NCI-H2107 treated with DMSO at 0.1 percent for 48 hours (cell line): ENCODE data around the gene ZNF726.
"Not testable (repeated sequence)": the region's sequence is repeated elsewhere in the genome, so short reads cannot be mapped to it uniquely, and the experiment has no call there.

Experiments
- DNase-seq: peaks from one replicate; lab custom pipeline; 2025; ENCODE audit not compliant: unreplicated experiment; lab: John Stamatoyannopoulos, UW

Gene ZNF726

DNA sequence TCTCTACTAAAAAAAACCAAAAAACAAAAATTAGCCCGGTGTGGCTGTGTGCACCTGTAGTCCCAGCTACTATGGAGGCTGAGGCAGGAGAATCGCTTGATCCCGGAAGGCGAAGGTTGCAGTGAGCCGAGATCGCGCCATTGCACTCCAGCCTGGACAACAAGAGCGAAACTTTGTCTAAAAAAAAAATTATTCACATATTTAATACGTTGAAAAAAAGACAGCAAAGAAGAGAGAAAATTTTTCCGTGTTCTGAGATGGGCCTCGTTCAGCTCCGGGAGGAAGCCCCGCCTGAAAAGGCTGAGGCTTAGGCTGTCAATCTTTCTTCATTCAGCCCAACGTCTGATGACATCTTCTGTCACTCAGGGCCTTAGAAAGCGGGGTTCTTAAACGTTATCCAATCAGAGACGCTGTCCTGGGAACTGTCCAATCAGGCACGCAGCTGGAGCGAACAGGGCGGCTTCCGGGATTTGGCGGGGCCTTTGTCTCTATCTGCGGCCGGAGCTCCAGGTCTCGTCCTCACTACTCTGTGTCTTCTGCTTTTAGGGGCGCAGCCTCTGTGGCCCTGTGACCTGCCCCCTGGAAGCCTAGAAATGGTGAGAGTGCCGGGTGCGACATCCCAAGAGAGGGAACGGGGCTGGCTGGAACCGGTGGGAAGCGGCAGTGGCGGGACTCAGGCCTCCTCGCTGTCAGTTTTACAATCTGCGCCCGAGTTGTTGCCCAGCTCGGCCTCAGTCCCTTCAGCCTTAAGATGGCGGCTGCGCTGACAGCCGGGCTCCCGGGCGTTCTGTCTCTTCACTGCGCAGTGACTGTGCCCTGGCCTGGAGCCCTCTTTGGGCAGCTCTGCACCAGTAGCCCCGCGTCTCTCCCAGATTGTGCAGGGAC lies at the start of gene ZNF726:
Gene ZNF726, plus strand, starts transcription at position 485 of the 885 bp plus-strand sequence. Its CDS starts 109 bp downstream, at position 594.
- no peak for DNase-seq

DNA sequence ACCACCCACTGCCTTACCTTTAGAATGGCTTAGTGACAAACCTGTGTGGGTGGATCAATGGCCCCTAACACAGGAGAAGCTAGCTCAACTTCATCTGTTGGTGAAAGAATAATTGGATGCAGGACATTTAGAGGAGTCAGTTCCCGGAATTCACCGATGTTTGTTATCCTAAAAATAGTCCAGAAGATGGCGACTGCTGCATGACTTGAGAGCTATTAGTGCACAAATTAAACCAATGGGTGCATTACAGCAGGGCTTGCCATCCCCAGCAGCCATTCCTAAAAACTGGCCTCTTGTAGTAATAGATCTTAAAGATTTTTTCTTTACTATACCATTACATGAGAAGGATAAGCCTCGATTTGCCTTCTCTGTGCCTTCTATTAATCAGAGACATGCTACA lies 46.8 kb upstream of the ZNF726 start:
- no peak for DNase-seq

DNA sequence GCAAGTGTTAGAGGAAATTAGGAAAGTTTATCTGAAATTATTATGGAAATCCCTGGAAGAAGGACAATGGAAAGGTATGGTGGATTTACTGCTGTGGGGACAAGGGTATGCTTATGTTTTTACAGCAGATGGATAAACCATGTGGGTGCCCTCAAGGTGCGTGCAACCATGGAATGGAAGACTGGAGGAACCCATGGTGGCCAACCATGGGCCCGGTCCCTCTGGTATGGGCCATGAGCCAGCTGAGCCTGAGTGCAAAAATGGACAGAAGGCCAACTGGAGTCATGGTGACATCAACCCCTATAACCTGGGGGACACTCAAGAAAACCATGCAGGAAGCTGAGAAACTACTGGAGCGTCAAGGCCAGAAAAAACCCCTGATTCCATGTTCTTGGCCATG lies 46.1 kb upstream of the ZNF726 start:
- DNase-seq, result no peak

DNA sequence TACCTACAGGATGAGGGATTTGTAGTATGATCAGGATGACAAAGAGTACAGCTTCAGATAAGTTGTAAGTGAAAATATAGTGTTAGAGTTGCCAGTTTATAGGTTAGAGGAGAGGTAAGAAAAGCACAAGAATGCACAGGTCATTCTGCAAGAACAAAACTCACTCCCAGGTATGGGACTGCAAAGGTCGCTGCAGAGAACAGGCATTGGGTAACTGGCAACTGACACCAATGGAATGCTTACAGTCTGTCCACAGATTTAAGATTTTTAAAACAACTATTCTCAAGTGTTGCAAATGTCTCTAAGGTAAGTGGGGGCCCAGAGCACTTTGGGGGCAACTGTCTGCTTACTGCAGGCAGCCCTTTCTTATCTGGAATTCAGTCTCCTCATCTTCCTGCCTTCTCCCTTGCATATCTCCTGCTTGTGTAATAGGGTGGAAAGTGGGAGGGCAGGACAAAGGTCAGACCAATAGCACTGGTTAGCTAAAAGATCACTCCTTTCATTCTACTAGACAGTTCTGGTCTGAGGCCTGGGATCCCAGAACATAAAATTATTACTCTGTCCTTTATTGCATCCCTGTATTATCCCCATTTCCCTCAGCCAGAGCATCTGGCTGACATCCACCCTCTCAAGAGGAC lies 42.3 kb upstream of the ZNF726 start:
- DNase-seq, result no peak

DNA sequence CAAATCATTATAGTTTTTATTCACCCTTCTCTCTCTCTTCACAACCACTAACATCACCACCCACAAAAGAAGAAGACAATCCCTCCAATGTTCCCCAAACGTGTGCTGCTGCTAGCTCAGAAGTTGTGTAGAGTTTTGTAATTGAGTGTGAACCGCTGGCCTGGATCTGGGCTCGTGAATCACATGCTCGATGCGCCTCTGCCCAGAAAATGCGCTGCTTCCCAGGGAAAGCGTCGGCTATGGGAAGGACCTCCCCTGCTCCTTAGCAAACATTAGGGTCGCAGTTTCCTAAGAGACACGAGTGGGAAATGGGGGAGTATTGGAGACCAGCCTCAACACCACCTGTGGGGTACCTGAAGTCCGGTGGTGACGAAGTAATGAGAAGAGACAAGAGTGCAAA lies 38.4 kb upstream of the ZNF726 start:
- DNase-seq, result no peak

DNA sequence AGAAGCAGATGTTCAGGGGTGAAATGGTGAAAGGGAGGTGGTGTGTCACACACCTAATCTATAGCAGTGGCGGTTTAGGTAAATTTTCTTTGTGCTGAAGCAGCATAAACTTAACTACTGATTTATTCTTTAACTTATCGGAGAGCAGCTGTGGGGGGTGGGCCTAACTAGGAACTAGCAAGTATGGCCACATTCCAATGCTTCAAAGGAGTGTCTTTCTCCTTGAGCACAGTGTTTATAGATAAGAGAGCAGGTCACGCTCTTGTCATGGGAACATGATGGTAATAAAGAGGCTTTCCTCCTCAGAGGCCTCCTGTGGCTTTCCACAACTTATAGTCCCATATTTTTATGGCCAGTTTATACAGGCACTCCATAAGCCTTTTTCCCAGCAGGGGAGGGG lies 37.9 kb upstream of the ZNF726 start:
- DNase-seq, result not testable (repeated sequence)

DNA sequence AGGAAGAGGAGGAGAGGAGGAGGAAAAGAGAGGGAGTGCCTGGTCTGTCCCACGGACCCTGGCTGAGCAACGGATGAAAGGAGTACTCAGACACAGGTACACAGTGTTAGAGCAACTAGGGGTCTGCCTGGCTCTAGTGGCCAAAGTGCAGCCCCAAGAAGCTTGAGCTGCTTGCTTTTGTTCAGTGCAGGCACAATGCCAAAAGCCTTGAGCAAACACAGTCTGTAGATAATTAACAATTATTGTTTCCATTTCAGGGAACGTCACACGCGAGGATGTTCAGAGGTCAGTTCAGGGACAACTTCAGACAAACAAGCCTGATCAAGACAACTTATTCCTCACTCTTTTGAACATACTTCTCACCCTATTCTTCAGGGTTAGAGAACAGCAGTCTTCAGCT lies 32.2 kb upstream of the ZNF726 start:
- no peak for DNase-seq

DNA sequence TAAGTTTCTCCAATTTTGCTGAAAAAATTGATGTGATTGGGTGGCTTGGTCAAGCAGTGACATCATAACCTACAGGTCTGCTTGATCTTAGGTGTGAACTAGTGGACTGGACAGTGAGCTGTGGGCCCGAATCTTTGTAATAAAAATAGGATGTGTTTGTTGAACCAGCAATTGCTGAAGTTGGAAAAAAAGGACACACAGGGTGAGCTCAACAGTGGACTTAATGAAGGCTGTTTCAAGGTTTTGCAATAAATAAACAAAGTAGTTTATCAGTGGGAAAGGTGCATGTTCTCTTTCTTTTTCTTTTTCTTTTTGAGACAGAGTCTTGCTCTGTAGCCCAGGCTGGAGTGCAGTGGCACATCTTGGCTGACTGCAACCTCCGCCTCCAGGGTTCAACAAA lies 30.3 kb upstream of the ZNF726 start:
- no peak for DNase-seq

DNA sequence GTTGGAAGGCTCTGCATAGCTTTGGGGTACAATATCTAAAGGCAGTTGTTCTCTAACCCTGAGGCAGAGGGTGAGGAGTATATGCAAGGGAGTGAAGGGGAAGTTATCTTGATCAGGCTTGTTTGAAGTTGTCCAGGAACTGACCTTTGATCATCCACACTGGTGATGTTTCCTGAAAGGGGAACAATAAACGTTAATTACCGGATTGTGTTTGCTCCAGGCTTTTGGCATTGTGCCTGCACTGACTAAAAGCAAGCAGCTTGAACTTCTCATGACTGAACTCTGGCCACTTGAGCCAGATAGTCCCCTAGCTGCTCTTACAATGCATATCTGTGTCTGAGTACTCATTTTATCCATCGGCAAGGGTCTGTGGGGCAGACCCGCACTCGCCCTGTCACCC lies 27.0 kb upstream of the ZNF726 start:
- no peak for DNase-seq

DNA sequence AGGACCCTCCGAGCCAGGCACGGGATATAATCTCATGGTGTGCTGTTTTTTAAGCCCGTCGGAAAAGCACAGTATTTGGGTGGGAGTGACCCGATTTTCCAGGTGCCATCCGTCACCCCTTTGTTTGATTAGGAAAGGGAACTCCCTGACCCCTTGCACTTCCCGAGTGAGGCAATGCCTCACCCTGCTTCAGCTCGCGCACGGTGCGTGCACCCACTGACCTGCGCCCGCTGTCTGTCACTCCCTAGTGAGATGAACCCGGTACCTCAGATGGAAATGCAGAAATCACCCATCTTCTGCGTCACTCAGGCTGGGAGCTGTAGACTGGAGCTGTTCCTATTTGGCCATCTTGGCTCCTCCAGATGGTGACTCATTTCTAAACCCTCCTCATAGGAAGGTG lies 18.6 kb upstream of the ZNF726 start:
- DNase-seq, result not testable (repeated sequence)

DNA sequence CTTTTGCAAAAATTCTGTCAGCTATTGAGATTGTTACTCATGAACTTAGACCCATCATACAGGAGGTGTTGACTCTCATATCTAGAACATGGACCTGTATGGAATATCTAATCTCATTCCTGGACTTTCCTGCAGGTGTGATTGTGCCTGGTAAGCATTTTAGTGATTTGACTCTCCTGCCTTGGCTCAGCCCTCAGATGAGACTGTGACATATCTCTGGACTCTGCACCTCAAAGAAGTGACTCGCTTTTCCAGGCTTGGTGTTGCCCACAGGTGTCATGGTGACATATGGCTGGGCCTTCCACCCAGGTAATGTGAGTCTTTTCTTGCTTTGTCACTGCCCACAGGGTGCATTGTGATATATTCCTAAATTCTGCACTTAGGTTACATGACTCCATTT lies 17.8 kb upstream of the ZNF726 start:
- DNase-seq, result no peak

DNA sequence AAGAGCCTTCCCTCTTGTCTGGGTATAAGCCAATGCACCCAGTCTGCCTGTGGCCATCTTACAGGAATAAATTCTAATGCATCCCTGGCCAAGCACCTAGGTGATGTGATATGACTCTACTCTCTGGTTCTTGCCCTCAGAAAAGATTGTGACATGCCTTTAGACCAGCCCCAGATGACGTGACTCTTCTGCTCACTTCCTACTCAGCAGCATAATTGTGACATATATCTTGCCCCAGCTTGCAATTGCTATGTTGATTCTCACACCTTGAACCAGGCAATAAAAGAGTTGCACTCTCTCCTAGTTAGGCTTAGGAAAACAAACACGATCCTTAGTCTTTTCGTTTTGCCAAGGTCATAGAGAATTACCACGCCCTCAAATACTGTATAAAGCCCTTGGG lies 13.3 kb upstream of the ZNF726 start:
- no peak for DNase-seq

DNA sequence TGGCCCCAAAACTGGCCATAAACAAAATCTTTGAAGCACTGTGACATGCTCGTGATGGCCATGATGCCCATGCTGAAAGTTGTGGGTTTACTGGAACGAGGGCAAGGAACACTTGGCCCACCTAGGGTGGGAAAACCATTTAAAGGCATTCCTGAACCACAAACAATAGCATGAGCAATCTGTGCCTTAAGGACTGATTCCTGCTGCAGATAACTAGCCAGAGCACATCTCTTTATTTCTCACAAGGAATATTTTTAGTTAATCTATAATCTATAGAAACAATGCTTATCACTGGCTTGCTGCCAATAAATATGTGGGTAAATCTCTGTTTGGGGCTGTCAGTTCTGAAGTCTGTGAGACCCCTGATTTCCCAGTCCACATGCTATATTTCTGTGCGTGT lies 10.3 kb upstream of the ZNF726 start:
- no peak for DNase-seq

DNA sequence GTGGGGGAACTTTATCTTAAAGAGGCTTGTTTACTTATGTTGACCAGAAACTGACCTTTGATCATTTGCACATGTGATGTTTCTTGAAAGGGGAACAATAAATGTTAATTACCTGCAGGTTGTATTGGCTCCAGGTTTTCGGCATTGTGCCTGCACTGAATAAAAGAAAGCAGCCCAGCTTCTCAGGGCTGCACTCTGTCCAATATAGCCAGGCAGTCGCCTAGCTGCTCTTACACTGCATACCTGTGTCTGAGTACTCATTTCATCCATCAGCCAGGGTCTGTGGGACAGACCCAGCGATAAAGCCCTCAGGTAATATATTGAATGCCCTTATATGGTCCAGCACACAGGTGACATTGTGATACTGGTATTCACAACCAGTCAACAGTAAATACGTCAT lies 8.9 kb upstream of the ZNF726 start:
- DNase-seq, result no peak

DNA sequence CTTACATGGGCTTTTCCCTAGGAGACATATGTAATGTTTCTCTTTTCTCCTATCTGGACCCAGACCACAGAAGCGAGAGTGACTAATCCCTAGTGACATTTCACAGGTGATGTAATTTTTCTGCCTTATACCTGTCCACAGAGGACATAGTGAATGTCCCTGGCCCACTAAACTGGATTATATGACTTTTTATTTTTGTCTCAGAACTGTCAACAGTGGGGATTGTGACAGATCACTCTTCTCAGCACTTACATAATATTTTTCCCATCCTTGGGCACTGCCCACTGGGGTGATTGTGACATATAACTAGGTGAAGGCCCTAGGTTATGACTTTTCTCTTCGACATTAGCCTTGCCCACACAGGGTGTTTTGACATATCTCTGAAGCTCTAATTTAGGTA lies 7.9 kb upstream of the ZNF726 start:
- DNase-seq, result no peak

DNA sequence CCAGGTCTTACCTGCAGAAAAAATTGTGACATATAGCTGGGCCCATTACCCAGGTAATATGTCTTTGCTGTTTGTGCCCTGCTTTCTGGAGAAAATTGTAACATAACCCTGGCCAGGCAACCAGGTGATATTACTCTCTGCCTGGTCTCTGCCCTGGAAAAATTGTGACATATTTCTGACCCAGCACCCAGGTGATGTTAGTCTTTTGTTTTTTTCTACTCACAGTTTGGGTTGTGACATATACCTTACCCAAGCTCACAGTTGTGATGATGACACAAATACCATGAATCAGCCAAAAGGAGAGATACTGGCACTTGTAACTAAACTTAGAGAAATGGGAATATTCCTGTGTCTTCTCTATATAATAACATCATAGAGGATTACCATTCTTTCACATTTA lies 6.5 kb upstream of the ZNF726 start:
- no peak for DNase-seq

DNA sequence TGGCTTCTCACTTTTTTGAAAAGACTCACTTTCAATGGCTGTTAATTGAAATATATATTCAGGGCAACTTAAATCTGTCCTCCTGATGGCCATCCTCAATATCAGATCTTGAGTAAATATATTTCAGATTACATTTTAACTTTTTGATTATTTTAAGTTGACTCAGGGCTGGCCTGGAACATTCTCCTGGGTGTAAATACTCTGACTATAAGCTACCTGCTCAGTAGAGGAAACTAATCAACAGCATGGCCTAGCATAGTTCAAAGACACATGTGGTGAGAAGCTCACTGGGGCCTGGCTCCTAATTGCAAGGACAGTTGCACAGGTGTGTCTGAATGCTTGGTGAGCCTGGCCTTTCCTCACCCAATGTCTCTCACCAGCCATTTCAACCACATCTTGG lies 5.5 kb upstream of the ZNF726 start:
- DNase-seq, result no peak

DNA sequence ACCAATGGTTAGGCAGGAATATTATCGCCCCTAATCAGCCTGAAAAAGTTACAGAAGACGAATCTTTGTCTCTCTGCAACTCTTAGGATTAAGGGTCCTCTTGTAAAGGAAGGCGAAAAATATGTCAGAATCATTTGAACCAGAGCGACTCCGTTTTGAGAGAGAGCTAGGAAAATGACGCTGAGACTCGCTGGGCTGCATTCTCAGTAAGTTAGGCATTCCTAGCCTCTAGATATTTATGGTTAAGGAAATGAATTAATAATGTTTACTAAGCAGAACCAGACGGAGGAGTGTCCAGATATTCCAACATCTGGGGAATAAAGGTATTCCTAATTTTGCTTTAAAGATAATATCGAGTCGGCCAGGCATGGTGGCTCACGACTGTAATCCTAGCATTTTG lies 755 bp upstream of the ZNF726 start:
- no peak for DNase-seq

DNA sequence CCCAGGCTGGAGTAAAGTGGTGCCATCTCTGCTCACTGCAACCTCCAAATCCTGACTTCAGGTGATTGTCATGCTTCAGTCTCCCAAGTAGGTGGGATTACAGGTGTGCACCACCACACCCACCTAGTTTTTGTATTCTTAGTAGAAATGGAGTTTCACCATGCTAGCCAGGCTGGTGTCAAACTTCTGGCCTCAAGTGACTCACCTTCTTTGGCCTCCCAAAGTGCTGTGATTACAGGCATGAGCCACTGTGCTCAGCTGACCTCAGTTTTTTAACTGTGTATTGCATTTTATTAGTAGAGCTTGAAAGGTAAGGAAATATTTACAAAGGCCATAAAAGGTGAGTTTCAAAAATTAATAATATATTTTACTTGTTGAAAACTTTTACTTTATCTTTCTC lies 2.3 kb downstream of the ZNF726 start:
- DNase-seq, result no peak

DNA sequence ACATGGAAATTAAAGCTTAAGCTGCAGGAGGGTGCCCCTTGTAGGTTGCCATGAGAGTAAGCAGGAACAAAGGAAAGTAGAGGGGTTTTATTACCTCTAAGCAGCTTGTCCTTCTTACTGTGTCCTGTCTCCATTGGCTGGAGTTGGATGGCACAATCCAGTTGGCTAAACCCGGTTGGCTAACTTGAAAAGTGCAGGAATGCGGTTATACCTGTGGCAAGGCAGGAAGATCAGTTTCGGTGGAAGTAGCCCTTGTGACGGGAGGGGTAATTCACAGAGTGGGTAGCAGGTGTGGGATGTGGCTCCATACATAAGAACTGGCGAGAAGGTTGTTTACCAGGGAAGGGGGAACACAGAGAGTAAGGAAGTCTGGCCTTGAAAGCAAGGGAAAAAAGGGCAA lies 3.2 kb downstream of the ZNF726 start:
- no peak for DNase-seq

DNA sequence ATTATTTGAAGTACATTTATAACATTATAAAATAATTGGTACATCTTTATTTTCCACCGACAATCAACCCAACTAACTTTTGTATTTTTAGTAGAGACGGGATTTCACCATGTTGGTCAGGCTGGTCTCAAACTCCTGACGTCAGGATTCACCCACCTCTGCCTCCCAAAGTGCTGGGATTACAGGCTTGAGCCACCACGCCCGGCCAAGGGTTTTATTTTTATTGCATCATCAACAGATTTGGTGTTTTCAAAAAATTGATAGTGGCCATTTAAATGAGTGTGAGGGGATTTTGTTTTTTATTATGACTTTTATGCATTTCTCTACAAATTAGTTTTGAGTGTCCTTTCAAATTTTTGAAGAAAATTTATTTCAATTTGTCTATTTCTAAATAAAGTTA lies 10.6 kb downstream of the ZNF726 start:
- DNase-seq, result no peak

DNA sequence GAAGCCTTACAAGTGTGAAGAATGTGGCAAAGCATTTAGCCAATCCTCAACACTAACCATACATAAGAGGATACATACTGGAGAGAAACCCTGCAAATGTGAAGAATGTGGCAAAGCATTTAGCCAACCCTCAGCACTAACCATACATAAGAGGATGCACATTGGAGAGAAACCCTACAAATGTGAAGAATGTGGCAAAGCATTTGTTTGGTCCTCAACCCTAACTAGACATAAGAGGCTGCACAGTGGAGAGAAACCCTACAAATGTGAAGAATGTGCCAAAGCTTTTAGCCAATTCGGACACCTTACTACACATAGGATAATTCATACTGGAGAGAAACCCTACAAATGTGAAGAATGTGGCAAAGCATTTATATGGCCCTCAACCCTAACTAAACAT lies 18.2 kb downstream of the ZNF726 start:
- DNase-seq, result no peak

DNA sequence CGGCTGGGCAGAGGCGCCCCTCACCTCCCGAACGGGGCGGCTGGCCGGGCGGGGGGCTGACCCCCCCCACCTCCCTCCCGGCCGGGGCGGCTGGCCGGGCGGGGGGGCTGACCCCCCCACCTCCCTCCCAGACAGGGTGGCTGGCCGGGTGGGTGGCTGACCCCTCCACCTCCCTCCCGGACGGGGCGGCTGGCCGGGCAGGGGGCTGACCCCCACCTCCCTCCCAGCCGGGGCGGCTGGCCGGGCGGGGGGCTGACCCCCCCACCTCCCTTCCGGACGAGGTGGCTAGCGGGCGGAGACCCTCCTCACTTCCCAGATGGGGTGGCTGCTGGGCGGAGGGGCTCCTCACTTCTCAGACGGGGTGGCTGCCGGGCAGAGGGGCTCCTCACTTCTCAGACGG lies 22.3 kb downstream of the ZNF726 start:
- DNase-seq, result not testable (repeated sequence)
